Hepatocyte (in vitro differentiated cells): Measurements from ENCODE around the gene DLG2. TPM values are rescaled to one million over a fixed set of nuclear protein-coding genes. Genes with fewer than 3 reads are reported as not detected.

Source experiments
- DNase-seq: peaks from one replicate; pipeline ENCODE4 v3.0.0-alpha.2; 2016; ENCODE audit warnings: low spot score
- H2AFZ ChIP-seq: fragments of 200-600 bp; sonication (generic); 2 replicates; pipeline ENCODE4 v1.6.0; 2016; ENCODE audit warnings: antibody characterized with exemption, mild to moderate bottlenecking
- H3K27ac ChIP-seq: fragments of 200-600 bp; sonication (generic); 2 replicates; pipeline ENCODE4 v1.5.1; 2016; ENCODE audit warnings: mild to moderate bottlenecking
- H3K27me3 ChIP-seq: fragments of 200-600 bp; sonication (generic); 2 replicates; pipeline ENCODE4 v1.6.1; 2016
- H3K36me3 ChIP-seq: fragments of 200-600 bp; sonication (generic); replicated peaks from 2 replicates; pipeline ENCODE4 v1.5.1; 2016; ENCODE audit warnings: low read depth; ENCODE audit not compliant: insufficient read depth
- H3K4me1 ChIP-seq: fragments of 200-600 bp; sonication (generic); 2 replicates; pipeline ENCODE4 v1.5.1; 2016; ENCODE audit warnings: mild to moderate bottlenecking, moderate library complexity; ENCODE audit not compliant: insufficient read depth
- H3K4me2 ChIP-seq: fragments of 200-600 bp; sonication (generic); 2 replicates; pipeline ENCODE4 v1.6.0; 2016
- H3K4me3 ChIP-seq: fragments of 200-600 bp; sonication (generic); 2 replicates; pipeline ENCODE4 v1.5.1; 2016; ENCODE audit warnings: mild to moderate bottlenecking
- H3K79me2 ChIP-seq: fragments of 200-600 bp; sonication (generic); 2 replicates; pipeline ENCODE4 v1.6.0; 2017; ENCODE audit warnings: mild to moderate bottlenecking
- H3K9me2 ChIP-seq: fragments of 200-600 bp; sonication (generic); replicated peaks from 2 replicates; pipeline ENCODE4 v1.6.0; 2017; ENCODE audit warnings: mild to moderate bottlenecking; ENCODE audit not compliant: insufficient read depth
- H3K9me3 ChIP-seq: fragments of 200-600 bp; sonication (generic); 2 replicates; pipeline ENCODE4 v1.5.1; 2016; ENCODE audit warnings: low read depth, mild to moderate bottlenecking
- H4K20me1 ChIP-seq: fragments of 200-600 bp; sonication (generic); 2 replicates; pipeline ENCODE4 v1.6.0; 2016; ENCODE audit warnings: mild to moderate bottlenecking; ENCODE audit not compliant: insufficient read depth, poor library complexity, severe bottlenecking
- EZH2 ChIP-seq: fragments of 200-600 bp; sonication (generic); IDR thresholded peaks from 2 replicates; pipeline ENCODE4 v1.6.1; 2016; ENCODE audit warnings: antibody characterized with exemption, mild to moderate bottlenecking, borderline replicate concordance
- EZH2phosphoT487 ChIP-seq: fragments of 200-600 bp; sonication (generic); IDR thresholded peaks from one replicate; pipeline ENCODE4 v1.6.1; 2018; ENCODE audit warnings: antibody characterized with exemption, mild to moderate bottlenecking, low read depth, moderate library complexity; ENCODE audit not compliant: unreplicated experiment, severe bottlenecking
- WGBS: methylation state at CpG from one replicate; pipeline ENCODE4 v1.1.6; 2016; ENCODE audit warnings: low lambda C conversion rate; ENCODE audit errors: missing lambda C conversion rate; 5-methylcytosine and 5-hydroxymethylcytosine counted together
- polyA plus RNA-seq: library from polyadenylated mRNA; unstranded; fragments of >200 nt; fragmentation: Nextera tagmentation; extraction: Ambion mirVana; gene quantifications from 2 replicates; pipeline ENCODE4 v1.2.1, GENCODE V29; 2016
- total RNA-seq: library from RNA; depleted of rRNA; stranded (reverse); fragments of >200 nt; gene quantifications from 2 replicates; pipeline ENCODE4 v1.2.3, GENCODE V29; 2014
- TF ChIP-seq, protein P1 (sequence below): fragments of 200-600 bp; sonication (generic); IDR thresholded peaks from 2 replicates; pipeline ENCODE4 v1.5.1; 2016; ENCODE audit warnings: antibody characterized with exemption, mild to moderate bottlenecking; ENCODE audit not compliant: poor library complexity

Gene DLG2
- total and polyA plus RNA-seq, 2 experiments from 2014 or later, result 2.6 to 6.8 TPM

DNA sequence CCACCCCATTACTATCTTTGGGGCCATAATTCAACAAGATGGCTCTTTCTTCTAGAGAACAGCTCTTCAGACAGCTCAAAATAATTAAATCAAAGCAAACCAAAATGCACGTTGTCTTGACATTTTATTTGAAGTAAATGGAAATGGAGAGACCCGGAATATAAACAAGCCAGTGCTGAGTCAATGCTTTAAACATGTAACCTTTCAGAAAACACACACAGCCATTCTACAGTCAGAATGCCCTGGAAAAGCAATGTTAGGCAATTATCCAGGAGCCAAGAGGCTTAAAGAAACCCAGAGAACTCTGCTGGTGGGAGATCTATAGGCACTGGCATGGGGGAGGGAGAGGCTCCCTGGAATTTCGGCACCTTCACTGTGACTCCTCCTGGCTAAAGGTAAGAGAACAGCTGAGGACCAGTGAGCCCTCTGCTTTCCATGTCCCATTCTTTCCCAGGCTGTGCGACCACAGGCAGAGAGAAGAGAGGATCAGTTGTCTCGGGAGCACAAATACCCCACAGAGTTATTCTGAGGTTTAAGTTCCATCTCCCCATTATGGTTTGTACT is 2086.9 kb downstream of the DLG2 start:
- Histone ChIP-seq H3K4me2 (no peak overlapping the region), H4K20me1 (no peaks in the 10 kb centered on the region), H3K27me3 (no peaks in the 10 kb centered on the region), H3K79me2 (no peaks in the 10 kb centered on the region), H3K9me2 (no peaks in the 10 kb centered on the region), H2AFZ (no peak overlapping the region), H3K9me3 (no peaks in the 10 kb centered on the region), H3K27ac (no peak overlapping the region), H3K4me3 (no peak overlapping the region), H3K4me1 (peaks cover 6% of the 10 kb centered on the region), H3K36me3 (no peaks in the 10 kb centered on the region)
- DNase-seq, result no peak
- WGBS, result 59% methylated on average over 5 of the region's 5 CpGs
- TF ChIP-seq, protein P1, sequence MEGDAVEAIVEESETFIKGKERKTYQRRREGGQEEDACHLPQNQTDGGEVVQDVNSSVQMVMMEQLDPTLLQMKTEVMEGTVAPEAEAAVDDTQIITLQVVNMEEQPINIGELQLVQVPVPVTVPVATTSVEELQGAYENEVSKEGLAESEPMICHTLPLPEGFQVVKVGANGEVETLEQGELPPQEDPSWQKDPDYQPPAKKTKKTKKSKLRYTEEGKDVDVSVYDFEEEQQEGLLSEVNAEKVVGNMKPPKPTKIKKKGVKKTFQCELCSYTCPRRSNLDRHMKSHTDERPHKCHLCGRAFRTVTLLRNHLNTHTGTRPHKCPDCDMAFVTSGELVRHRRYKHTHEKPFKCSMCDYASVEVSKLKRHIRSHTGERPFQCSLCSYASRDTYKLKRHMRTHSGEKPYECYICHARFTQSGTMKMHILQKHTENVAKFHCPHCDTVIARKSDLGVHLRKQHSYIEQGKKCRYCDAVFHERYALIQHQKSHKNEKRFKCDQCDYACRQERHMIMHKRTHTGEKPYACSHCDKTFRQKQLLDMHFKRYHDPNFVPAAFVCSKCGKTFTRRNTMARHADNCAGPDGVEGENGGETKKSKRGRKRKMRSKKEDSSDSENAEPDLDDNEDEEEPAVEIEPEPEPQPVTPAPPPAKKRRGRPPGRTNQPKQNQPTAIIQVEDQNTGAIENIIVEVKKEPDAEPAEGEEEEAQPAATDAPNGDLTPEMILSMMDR, result no peak
- no peak for TF ChIP-seq EZH2phosphoT487
- TF ChIP-seq EZH2, result no peak

DNA sequence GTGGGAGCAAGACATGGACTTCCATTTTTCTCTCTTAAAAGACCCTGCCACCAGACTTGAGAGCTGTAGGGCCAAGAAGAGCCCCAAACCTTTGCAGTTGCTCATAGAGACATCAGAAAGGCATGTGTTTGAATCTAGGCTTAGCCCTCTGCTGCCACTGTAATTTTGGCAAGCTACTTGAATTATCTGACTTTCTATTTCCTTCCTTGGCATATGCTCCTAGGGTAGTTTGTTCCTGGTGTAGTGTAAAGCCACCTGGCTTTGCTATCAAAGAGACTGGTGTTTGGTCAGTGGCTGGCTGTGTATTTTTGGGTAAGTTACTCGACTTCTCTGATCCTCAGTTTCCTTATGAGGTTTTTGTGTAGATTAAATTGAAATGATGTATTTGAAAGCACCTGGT is 2088.9 kb downstream of the DLG2 start:
- Histone ChIP-seq H3K27me3 (no peaks in the 10 kb centered on the region), H3K79me2 (no peaks in the 10 kb centered on the region), H3K27ac (no peak overlapping the region), H3K9me2 (no peaks in the 10 kb centered on the region), H3K4me1 (peaks cover under 1% of the 10 kb centered on the region), H3K9me3 (no peaks in the 10 kb centered on the region), H4K20me1 (no peaks in the 10 kb centered on the region), H3K36me3 (no peaks in the 10 kb centered on the region), H2AFZ (no peak overlapping the region), H3K4me2 (no peak overlapping the region), H3K4me3 (no peak overlapping the region)
- 96% methylated on average over 1 of the region's 1 CpG for WGBS
- DNase-seq, result no peak
- TF ChIP-seq EZH2phosphoT487 (no peak), EZH2 (no peak)
- TF ChIP-seq, protein P1, result no peak

DNA sequence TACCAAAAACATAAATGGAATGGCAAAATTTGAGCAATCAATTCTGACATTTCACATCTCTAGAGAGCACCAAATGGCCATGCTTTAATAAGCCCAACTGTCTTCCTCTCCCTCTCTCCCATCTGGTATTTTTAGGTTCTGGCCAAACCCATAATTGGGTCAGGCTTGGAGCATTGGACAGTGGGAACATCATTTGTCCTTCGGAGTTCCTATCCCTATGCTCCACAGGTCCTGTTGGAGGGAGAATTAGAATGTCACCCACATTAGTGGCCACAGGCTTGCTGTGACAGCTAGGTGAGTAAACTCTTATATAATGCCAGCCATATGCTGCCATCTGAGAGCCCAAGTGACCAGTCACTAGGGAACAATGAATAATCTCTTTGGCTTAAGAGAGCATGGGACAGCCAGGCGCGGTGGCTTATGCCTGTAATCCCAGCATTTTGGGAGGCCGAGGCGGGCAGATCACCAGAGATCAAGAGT is 2090.0 kb downstream of the DLG2 start:
- Histone ChIP-seq H3K79me2 (no peaks in the 10 kb centered on the region), H3K9me2 (no peaks in the 10 kb centered on the region), H3K4me3 (no peak overlapping the region), H3K9me3 (no peaks in the 10 kb centered on the region), H3K27me3 (no peaks in the 10 kb centered on the region), H3K4me1 (no peaks in the 10 kb centered on the region), H2AFZ (no peak overlapping the region), H3K4me2 (no peak overlapping the region), H3K27ac (no peak overlapping the region), H3K36me3 (no peaks in the 10 kb centered on the region), H4K20me1 (no peaks in the 10 kb centered on the region)
- TF ChIP-seq EZH2 (no peak), EZH2phosphoT487 (no peak)
- TF ChIP-seq, protein P1, result no peak
- WGBS, result 75% methylated on average over 5 of the region's 5 CpGs
- no peak for DNase-seq

DNA sequence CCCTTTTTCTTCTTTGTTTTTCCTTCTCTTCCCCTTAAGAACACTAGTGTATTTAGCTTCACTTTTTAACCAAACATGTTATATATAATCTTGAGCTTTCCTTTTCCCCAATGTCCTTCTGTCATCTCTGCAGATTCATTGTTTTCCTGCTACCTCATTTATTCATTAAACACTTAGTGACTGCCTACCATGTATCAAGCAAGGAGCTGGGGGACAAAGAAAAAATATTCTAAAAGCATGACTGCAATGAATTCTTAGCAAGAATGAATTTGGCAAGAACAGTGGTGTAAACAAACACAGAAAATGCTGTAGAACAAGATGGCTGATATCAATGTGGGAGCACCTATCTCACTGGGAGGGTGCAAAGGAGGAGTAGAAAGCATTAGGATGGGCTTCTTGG is 2094.0 kb downstream of the DLG2 start:
- H2AFZ ChIP-seq, result no peak overlapping the region
- H3K9me2 ChIP-seq, result no peaks in the 10 kb centered on the region
- no peaks in the 10 kb centered on the region for H3K36me3 ChIP-seq
- H3K4me3 ChIP-seq, result no peak overlapping the region
- no peak overlapping the region for H3K27ac ChIP-seq
- no peaks in the 10 kb centered on the region for H3K79me2 ChIP-seq
- TF ChIP-seq, protein P1, result no peak
- no peak for TF ChIP-seq EZH2phosphoT487
- no peak for TF ChIP-seq EZH2
- no peaks in the 10 kb centered on the region for H3K27me3 ChIP-seq
- H3K4me2 ChIP-seq, result no peak overlapping the region
- no peaks in the 10 kb centered on the region for H3K9me3 ChIP-seq
- H3K4me1 ChIP-seq, result no peaks in the 10 kb centered on the region
- H4K20me1 ChIP-seq, result no peaks in the 10 kb centered on the region
- no peak for DNase-seq
